Hematopoietic multipotent progenitor cell treated with erythropoietin and hydrocortisone succinate and interleukin-3 and kit ligand, for 15 days (in vitro differentiated cells): ENCODE results near the gene ZNF341.

Source experiments
- DNase-seq: peaks from one replicate; pipeline ENCODE4 v3.0.0-alpha.2; 2015; ENCODE audit warnings: low spot score

ZNF341 gene

GRCh38 chr20:33702861-33703260 is 28.9 kb upstream of the ZNF341 start:
- DNase-seq: no peak

GRCh38 chr20:33703498-33704137 is 28.2 kb upstream of the ZNF341 start:
- no peak for DNase-seq

- DNase-seq: no peak
These were observed 27.4 kb upstream of the ZNF341 start for GRCh38 chr20:33704197-33704924.

- no peak for DNase-seq
These were observed 24.1 kb upstream of the ZNF341 start for GRCh38 chr20:33707668-33708067.

GRCh38 chr20:33709398-33709797 is 22.4 kb upstream of the ZNF341 start:
- no peak for DNase-seq

GRCh38 chr20:33709905-33710541 is 21.8 kb upstream of the ZNF341 start:
- DNase-seq: peak; percentile 23

GRCh38 chr20:33710681-33711445 is 20.9 kb upstream of the ZNF341 start:
- DNase-seq: no peak

- no peak for DNase-seq
These were observed 20.4 kb upstream of the ZNF341 start for GRCh38 chr20:33711446-33711738.

- no peak for DNase-seq
These were observed 17.9 kb upstream of the ZNF341 start for GRCh38 chr20:33713865-33714367.

- DNase-seq: no peak
These were observed 15.3 kb upstream of the ZNF341 start for GRCh38 chr20:33716498-33716897.

- DNase-seq: no peak
These were observed 12.4 kb upstream of the ZNF341 start for GRCh38 chr20:33719277-33719988.

GRCh38 chr20:33719989-33720709 is 11.6 kb upstream of the ZNF341 start, which contains the start of gene PXMP4:
Gene PXMP4 (minus strand): TSS chr20:33720310. CDS start chr20:33720207, 103 bp downstream.
- DNase-seq: peak; percentile 91

- DNase-seq: no peak
These were observed 10.2 kb upstream of the ZNF341 start for GRCh38 chr20:33721391-33722140.

GRCh38 chr20:33724439-33725094 is 7.2 kb upstream of the ZNF341 start:
- DNase-seq: no peak

- no peak for DNase-seq
These were observed 6.1 kb upstream of the ZNF341 start for GRCh38 chr20:33725607-33726264.

GRCh38 chr20:33727115-33727479 is 4.7 kb upstream of the ZNF341 start:
- no peak for DNase-seq

GRCh38 chr20:33727806-33728205 is 4.0 kb upstream of the ZNF341 start:
- DNase-seq: no peak

GRCh38 chr20:33728463-33728862 is 3.3 kb upstream of the ZNF341 start:
- DNase-seq: no peak

- DNase-seq: no peak
These were observed 2.7 kb upstream of the ZNF341 start for GRCh38 chr20:33729101-33729500.
